Hypothalamus (tissue), 51 donors: Measurements from ENCODE around the gene GTF3C5.
"Not testable (repeated sequence)": the region's sequence is repeated elsewhere in the genome, so short reads cannot be mapped to it uniquely, and the experiment has no call there.

ENCODE experiments used
- DNase-seq, 51 donors: peaks; one replicate each; lab custom pipeline; 2025; lab: John Stamatoyannopoulos, UW

The GTF3C5 gene

DNA sequence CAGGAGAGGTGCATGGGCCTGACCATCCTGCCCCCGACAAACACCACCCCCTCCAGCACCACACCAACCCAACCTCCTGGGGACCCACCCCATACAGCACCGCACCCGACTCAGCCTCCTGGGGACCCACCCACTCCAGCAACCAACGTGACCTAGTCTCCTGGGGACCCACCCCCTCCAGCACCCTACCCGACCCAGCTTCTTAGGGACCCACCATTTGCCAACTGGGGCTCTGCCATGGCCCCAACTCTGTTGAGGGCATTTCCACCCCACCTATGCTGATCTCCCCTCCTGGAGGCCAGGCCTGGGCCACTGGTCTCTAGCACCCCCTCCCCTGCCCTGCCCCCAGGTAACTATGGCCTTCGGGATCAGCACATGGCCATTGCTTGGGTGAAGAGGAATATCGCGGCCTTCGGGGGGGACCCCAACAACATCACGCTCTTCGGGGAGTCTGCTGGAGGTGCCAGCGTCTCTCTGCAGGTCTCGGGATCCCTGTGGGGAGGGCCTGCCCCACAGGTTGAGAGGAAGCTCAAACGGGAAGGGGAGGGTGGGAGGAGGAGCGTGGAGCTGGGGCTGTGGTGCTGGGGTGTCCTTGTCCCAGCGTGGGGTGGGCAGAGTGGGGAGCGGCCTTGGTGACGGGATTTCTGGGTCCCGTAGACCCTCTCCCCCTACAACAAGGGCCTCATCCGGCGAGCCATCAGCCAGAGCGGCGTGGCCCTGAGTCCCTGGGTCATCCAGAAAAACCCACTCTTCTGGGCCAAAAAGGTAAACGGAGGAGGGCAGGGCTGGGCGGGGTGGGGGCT lies 35.6 kb downstream of the GTF3C5 start:
- DNase-seq = no peak

DNA sequence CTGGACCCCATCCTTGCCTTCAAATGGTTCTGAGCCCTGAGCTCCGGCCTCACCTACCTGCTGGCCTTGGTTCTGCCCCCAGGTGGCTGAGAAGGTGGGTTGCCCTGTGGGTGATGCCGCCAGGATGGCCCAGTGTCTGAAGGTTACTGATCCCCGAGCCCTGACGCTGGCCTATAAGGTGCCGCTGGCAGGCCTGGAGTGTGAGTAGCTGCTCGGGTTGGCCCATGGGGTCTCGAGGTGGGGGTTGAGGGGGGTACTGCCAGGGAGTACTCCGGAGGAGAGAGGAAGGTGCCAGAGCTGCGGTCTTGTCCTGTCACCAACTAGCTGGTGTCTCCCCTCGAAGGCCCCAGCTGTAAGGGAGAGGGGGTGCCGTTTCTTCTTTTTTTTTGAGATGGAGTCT lies 36.2 kb downstream of the GTF3C5 start:
- DNase-seq = no peak

DNA sequence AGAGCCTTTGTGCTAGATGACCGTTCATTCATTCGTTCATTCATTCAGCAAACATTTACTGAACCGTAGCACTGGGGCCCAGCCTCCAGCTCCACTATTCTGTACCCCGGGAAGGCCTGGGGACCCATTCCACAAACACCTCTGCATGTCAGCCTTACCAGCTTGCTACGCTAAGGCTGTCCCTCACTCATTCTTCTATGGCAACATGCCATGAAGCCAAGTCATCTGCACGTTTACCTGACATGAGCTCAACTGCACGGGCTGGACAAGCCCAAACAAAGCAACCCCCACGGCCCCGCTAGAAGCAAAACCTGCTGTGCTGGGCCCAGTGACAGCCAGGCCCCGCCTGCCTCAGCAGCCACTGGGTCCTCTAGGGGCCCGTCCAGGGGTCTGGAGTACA lies 37.0 kb downstream of the GTF3C5 start:
- no peak for DNase-seq

DNA sequence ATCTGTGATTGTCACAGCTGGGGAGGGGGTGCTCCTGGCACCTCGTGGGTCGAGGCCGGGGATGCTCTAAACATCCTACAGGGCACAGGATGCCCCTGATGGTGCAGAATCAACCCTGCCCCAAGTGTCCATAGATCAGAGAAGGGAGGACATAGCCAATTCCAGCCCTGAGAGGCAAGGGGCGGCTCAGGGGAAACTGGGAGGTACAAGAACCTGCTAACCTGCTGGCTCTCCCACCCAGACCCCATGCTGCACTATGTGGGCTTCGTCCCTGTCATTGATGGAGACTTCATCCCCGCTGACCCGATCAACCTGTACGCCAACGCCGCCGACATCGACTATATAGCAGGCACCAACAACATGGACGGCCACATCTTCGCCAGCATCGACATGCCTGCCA lies 37.6 kb downstream of the GTF3C5 start:
- not testable (repeated sequence) for DNase-seq

DNA sequence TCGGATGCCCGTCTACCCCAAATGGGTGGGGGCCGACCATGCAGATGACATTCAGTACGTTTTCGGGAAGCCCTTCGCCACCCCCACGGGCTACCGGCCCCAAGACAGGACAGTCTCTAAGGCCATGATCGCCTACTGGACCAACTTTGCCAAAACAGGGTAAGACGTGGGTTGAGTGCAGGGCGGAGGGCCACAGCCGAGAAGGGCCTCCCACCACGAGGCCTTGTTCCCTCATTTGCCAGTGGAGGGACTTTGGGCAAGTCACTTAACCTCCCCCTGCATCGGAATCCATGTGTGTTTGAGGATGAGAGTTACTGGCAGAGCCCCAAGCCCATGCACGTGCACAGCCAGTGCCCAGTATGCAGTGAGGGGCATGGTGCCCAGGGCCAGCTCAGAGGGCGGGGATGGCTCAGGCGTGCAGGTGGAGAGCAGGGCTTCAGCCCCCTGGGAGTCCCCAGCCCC lies 39.7 kb downstream of the GTF3C5 start:
- not testable (repeated sequence) for DNase-seq

- not testable (repeated sequence) for DNase-seq
Observed at GRCh38 chr9:133070985-133071384, 40.2 kb downstream of the GTF3C5 start.

DNA sequence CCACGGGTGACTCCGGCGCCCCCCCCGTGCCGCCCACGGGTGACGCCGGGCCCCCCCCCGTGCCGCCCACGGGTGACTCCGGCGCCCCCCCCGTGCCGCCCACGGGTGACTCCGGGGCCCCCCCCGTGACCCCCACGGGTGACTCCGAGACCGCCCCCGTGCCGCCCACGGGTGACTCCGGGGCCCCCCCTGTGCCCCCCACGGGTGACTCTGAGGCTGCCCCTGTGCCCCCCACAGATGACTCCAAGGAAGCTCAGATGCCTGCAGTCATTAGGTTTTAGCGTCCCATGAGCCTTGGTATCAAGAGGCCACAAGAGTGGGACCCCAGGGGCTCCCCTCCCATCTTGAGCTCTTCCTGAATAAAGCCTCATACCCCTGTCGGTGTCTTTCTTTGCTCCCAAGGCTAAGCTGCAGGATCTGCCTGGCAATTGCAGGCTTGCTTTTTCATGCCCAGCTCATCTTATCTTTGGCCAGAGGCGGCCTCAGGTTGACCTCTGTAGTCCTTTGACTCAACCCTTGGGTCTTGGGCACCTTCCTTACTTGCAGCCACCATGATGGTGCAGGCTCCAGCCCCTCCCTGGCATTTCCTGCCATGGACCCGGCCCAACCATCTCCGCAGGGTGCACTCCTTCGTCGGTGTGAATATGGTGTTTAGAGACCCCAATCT lies 40.8 kb downstream of the GTF3C5 start:
- no peak for DNase-seq

- not testable (repeated sequence) for DNase-seq
Observed at GRCh38 chr9:133072210-133072609, 41.4 kb downstream of the GTF3C5 start.

DNA sequence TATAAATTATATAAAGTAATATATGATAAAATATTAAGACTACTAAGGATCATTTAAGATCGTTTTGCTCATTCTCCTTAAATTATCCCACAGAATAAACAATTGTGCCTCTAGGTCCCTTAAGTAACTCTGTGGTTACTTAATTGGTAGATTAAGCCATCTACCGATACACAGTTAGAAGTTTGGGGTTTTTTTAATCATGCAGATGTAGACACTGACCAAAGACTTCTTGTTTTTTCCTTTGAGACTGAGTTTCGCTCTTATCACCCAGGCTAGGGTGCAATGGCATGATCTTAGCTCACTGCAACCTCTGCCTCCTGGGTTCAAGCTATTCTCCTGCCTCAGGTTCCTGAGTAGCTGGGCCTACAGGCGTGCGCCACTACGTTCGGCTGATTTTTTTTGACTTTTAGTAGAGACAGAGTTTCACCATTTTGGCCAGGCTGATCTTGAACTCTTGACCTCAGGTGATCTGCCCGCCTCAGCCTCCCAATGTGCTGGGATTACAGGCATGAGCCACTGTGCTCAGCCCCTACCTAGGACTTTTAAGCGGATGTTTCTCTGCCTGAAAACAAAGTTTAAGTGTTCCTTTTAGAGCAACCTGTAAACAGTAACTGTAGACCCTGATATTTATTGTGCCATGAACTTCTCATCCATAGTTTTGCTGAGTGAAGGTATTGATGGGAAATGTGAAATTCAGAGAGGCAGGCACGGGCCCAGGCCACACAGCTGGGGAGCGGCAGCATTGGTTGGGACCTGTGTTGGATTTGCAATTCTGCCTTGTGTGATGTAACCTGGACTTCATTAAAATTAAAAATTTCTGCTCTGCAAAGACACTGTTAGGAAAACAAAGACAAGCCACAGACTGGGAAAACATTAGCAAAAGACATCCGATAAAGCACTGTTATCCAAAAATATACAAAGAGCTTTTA lies 42.6 kb downstream of the GTF3C5 start:
- DNase-seq = no peak

DNA sequence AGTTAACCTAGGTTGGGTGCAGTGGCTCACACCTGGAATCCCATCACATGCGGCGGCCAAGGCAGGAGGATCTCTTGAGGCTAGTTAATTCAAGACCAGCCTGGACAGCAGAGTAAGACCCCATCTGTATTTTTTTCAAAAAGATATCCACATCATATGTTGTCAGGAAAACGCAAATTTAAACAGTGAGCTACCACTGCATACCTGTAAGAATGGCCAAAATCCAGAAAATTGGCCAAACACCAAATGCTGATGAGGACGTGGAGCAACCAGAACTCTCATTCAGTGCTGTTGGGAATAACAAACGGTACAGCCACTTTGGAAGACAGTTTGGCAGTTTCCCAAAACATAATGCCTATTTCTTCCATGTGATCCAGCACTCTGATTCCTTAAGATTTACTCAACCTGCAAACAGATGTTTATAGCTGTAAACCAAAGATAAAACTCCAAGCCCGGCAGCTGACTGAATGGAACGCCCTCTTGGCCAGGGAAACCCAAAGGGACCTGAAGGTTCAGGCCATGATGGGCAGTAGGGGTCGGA lies 43.4 kb downstream of the GTF3C5 start:
- DNase-seq = no peak

DNA sequence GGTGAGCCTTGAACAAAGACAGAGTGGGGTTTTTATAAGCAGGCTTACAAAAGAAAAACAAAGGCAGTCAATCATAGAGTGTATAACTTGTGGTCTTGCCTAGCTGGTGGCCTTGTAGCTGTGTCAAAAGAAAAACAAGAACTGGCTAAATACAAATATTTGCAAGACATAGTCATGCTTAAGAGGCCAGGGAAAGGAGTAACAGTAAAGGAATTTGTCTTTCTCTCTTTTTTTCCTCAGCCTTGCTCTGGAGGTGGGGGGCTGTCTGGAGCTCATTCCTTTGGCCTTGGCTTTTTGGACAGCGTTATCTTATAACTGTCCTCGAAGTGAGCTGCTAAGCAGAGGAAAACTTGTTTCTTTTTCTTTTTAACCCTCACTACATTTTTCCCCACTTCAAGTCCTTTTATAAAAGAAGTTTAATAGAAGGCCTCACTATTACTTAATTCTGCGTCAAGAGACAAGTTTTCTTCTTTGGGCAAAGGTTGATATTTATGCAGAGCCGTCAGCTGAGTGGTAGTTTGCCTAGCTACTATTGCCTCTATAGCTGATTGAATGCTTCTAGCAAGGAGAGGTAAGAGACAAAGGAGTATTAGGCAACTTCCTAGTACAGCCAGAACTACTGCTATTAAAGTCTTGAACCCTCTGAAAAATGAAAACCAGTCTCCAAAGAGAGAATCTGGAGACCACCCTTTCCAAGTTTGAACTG lies 45.3 kb downstream of the GTF3C5 start:
- DNase-seq = no peak

DNA sequence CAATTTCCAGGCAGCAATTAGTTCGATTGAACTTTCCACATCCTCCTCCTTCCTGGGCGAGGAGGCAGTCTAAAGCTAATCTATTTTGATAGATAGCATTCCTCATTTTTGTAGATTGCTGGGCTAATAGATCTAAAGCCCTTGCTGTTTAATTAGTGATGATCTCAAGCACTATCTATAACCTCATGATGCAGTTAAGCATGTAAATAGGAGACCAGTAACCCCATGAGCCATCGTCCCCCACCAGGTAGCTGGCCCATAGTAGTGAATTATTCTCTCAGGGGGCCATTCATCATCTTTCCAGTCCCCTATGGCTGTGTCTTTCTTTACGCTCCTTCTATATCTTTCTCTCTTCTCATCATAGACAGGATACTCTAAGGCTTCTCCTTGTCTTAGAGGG lies 45.9 kb downstream of the GTF3C5 start:
- DNase-seq = no peak

- no peak for DNase-seq
Observed at GRCh38 chr9:133078486-133078885, 47.7 kb downstream of the GTF3C5 start.

DNA sequence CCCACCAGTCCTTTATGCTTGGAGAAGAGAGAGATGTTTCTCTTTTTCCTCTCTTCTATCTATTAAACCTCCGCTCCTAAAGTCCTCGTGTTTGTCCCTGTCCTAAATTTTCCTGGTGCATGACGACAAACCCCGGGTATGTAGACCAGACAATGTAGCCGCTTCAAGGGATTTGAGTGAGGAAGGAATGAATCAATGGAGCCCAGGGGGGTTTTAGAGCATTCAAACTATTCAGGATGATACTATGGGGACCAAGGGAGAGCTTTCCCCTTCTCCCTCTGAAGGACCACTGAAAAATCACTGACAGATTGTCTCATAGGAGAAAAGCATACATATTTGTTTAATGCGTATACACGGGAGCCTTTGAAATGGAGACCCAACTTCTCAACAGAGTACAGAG lies 49.4 kb downstream of the GTF3C5 start:
- DNase-seq = no peak

GRCh38 chr9:133080786-133081779 lies 50.3 kb downstream of the GTF3C5 start:
- DNase-seq = not testable (repeated sequence)

DNA sequence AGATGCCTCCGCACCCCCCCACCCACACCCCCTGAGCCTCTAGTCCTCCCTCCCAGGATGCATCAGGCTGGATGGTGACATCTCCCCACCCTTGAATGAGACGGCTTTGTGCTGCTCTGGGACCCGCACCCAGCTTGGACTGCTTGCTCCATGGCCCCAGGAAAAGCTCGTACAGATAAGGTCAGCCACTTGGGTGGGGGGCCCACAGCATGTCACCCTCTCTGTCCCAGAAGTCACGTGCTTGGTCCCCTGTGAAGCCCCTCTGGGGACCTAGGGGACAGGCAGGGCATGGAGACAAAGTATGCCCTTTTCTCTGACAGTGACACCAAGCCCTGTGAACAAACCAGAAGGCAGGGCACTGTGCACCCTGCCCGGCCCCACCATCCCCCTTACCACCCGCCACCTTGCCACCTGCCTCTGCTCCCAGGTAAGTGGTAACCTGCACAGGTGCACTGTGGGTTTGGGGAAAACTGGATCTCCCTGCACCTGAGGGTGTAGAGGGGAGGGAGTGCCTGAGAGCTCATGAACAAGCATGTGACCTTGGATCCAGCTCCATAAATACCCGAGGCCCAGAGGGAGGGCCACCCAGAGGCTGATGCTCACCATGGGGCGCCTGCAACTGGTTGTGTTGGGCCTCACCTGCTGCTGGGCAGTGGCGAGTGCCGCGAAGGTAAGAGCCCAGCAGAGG lies 51.3 kb downstream of the GTF3C5 start:
- DNase-seq = not testable (repeated sequence)

DNA sequence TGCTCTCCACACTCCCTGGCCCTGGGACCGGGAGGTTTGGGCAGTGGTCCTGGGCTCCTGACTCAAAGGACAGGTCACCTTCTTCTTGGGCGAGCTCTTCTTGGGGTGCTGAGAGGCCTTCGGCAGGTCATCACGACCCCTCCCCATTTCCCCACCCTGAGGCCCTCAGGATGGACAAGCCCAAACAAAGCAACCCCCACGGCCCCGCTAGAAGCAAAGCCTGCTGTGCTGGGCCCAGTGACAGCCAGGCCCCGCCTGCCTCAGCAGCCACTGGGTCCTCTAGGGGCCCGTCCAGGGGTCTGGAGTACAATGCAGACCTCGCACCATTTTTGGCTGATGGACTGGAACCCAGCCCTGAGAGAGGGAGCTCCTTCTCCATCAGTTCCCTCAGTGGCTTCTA lies 52.9 kb downstream of the GTF3C5 start:
- not testable (repeated sequence) for DNase-seq

GRCh38 chr9:133086212-133086860 lies 55.5 kb downstream of the GTF3C5 start:
- DNase-seq = not testable (repeated sequence)
